CD4-positive, alpha-beta T cell treated with Interleukin-17A for 1 hour (primary cell): ENCODE results near the gene ILKAP.

Source experiments
- DNase-seq: peaks from one replicate; pipeline ENCODE4 v3.0.0-alpha.2; 2020

The ILKAP gene

DNA sequence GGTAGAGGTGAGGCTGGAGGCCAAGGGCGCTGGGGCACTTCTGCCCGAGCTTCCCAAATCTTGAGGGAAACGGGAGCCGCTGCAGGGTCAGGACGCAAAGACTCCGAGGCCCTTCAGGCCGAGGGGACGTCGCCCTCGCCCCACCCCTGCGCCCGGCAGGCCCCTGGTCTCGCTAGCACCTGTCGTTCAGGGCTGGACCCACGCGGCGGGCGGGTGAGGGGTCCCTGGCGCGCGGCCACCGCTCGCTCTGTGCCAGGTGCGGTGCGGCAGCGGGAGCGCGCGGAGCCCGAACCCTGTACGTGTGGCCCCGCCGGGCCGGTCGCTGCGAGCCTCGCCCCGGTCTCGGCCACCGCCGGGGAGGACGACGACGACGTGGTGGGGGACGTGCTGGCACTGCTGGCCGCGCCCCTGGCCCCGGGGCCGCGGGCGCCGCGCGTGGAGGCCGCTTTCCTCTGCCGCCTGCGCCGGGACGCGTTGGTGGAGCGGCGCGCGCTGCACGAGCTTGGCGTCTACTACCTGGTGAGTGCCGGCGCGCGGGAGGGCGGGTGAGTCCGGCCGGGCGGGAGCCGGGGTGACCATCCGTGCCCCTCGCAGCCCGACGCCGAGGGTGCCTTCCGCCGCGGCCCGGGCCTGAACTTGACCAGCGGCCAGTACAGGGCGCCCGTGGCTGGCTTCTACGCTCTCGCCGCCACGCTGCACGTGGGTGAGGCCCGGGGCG lies 39.9 kb downstream of the ILKAP start:
- no peak for DNase-seq

- DNase-seq: no peak
Observed at GRCh38 chr2:238162846-238163441, 40.6 kb downstream of the ILKAP start.

- DNase-seq: no peak
Observed at GRCh38 chr2:238162251-238162845, 41.1 kb downstream of the ILKAP start.

GRCh38 chr2:238161291-238162051 lies 42.0 kb downstream of the ILKAP start:
- DNase-seq: no peak

DNA sequence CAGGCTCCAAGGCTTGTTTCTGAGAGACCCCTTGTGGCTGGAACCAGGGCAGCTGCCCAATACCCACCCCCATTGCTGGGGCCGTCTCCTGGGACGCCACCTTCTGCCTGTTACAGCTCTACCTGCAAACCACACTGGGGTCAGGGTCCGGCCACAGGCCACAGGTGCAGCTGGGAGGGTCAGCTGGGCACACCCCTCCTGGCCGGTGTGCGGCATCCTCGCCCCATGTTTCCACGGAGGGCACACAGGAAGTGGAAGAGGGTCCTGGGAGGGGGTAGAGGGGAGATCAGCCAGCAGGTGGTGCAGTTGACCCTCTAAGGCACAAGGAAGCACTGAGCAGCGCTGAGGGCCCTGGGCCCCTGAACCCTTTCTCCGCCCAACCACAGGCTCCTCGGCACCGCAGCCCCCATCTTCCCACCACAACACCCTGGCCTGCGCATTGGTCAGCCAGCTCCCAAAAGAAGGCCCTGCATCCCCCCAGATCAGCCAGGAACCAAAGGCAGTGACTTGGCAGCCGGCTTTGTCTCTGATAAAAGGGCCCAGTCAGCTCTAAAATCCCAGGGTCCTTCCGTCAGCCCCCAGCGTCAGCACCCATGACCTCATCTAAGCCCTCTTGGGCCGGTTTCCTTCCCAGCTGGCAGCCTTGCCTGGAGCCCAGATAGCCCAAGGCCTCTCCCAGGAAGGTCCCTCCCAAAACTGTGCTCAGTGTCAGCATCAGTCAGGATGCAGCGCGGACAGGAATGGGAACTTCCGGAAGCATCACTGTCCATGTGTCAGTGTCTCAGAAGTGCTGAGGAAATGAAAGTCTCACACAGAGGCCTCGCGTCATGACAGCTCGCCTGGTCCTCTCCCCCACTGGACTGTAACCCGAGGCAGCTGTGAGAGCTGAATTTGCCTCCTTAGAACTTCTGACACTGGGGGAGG lies 43.0 kb downstream of the ILKAP start:
- DNase-seq: no peak

GRCh38 chr2:238159661-238160205 lies 43.8 kb downstream of the ILKAP start:
- no peak for DNase-seq

- no peak for DNase-seq
Observed at GRCh38 chr2:238159071-238159539, 44.4 kb downstream of the ILKAP start.

- peak; percentile 35 for DNase-seq
Observed at GRCh38 chr2:238158509-238159070, 44.9 kb downstream of the ILKAP start, which contains the start of gene ERFE. Gene ERFE (plus strand): TSS chr2:238158970. CDS start chr2:238159008, 38 bp downstream.

GRCh38 chr2:238158018-238158508 lies 45.4 kb downstream of the ILKAP start:
- DNase-seq: no peak

DNA sequence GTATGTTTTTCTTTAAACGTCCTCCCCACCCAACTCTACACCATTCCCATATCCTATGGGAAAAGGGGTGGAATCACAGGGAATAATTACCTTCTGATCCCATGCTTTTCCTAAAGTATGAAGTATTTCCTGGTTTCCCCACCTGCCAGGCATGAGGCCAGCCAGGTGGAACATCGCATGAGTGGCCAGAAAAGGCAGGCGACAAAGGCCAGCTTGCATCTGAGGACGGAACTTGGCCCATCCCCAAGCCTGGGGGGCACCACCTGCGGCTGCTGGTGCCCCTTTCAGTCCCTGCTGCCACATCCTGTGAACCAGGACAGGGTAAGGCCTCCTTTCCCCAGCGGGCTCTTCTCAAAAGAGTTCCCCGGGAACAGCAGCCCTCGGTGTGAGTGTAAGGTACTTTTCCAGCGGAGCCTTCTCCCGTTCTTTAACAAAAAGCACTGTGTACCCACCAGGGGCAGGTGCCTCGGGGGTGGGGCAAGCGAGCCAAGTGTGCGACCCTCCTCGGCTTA lies 45.9 kb downstream of the ILKAP start:
- DNase-seq: no peak

- DNase-seq: no peak
Observed at GRCh38 chr2:238155761-238156694, 47.5 kb downstream of the ILKAP start.

- DNase-seq: no peak
Observed at GRCh38 chr2:238155051-238155760, 48.3 kb downstream of the ILKAP start.

DNA sequence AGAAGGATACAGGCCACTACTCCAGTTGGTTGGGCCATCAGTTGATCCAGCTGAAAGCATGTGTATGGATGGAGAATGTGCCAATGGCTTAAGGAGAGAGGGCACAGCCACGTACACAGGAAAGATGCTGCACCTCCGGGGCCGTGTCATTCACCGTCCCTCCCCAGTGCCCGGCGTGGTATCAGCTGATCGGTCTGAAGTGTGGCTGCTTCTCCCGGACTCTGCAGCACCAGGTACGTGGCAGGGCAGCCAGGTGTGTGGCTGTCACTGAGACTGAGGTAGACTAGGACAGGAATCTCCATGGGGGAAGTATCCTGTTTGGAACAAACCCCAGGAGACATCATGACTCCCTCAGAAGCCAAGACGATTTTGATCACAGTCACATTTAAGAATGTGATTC lies 48.9 kb downstream of the ILKAP start:
- DNase-seq: no peak

DNA sequence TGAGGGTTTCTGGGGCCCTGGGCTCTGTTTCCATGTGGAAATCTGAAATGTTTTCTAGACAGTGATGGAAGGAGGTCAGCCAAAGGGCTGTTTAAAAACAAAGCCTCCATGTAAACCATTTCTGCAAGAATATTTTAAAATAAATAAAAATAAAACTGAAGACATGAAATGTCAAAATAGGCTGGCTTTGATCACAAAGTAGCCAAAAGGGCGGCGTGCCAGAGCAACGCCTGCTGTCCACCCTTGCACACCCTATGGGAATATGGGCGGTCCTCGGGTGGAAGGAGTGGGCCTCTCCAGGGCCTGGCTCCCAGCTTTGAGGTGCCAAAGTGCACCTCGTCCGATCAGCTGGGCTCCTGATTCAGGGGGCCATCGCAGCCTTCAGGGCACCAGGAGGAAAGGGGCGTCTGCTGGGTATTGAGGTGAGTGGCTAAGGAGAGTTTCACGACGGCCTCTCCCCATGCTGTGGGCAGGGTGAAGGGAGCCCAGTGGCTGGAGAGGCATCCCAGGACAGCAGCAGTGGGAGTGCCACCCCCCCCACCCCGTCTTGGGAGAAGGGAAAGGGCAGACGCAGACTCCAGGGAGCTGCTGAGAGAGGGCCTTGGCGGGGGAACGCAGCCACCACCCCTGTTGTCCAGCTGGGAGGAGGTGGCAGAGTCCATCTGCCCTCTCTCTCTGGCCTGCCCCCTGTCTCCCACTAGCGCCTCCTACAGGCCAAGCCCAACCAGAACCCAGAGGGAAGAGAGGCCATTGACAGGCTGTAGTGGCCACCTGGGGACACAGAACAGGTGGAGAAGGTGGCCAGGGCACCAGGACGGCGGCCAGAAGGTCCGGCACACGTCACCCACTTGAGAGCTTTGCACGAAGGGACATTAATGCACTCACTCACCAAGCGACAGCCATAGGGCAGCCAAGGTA lies 50.5 kb downstream of the ILKAP start:
- no peak for DNase-seq

DNA sequence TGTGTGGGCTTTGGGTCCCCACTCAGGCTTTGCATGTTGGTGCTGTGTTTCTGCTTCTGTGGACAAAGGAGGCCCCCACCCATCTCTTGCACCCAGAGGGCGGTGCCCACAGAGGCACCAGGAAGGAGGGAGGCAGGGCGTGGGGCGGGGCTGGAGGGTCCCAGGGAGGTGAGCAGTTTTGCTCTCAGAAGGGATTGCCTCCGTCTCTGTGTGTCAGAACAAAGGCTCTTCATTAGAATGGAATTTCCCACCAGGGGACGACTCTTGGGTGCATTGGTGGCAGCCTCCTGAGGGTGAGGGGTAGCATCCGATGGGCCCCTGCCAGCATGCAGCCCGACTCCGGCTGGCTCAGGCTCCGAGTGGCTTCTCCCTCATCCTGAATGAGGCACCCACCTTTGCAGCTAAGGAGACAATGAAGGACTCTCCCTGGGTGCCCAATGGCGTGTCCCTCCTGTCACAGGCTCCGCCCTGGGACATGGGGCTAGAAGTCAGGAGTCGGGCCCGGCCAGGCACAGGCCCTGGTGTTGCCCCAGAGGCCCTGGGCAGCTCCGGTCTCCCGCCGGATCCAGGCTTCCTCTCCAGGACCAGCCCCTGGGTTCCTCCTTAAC lies 51.8 kb downstream of the ILKAP start:
- no peak for DNase-seq

- DNase-seq: no peak
Observed at GRCh38 chr2:238151205-238151604, 52.3 kb downstream of the ILKAP start.

DNA sequence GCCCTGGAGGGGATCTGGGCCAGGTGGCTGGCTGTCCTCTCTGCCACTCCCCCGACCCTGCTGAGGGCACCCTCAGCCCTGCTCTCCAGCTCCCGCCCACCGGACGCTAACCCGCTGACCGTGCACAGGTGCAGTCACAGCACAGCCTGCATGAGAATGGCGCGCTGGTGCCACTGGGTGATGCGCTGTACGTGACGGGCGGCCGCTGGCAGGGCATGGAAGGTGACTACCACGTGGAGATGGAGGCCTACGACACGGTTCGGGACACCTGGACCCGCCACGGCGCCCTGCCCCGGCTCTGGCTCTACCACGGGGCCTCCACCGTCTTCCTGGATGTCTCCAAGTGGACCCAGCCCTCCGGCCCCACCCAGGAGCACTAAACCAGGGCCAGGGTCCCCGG lies 52.8 kb downstream of the ILKAP start:
- DNase-seq: no peak
